ENCODE results near the gene SEC22A.

Gene SEC22A

DNA sequence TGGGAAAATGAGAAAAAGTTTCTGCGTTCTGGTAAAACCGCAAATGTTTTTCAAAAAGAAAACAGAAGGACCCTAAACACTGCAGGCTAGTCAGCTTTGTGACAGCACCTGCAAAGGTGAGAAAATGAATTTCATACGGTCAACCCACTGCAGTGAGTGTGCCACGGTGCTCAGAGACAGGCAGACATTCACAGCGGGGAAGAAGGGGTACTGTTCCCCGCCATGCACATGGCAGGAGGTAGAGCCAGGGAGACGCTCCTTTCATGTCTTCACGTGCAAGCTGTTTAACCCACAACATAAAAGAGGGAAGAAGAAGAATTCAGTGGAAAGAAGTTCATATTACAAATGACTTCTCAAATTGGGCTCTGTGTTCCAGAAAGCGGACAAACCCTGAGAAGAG lies 109.5 kb downstream of the SEC22A start:
- DNase-seq, result no peak

GRCh38 chr3:123312331-123313265 lies 110.9 kb downstream of the SEC22A start:
- no peak for DNase-seq

- no peak for DNase-seq
These were observed 112.1 kb downstream of the SEC22A start for GRCh38 chr3:123313889-123314288.

DNA sequence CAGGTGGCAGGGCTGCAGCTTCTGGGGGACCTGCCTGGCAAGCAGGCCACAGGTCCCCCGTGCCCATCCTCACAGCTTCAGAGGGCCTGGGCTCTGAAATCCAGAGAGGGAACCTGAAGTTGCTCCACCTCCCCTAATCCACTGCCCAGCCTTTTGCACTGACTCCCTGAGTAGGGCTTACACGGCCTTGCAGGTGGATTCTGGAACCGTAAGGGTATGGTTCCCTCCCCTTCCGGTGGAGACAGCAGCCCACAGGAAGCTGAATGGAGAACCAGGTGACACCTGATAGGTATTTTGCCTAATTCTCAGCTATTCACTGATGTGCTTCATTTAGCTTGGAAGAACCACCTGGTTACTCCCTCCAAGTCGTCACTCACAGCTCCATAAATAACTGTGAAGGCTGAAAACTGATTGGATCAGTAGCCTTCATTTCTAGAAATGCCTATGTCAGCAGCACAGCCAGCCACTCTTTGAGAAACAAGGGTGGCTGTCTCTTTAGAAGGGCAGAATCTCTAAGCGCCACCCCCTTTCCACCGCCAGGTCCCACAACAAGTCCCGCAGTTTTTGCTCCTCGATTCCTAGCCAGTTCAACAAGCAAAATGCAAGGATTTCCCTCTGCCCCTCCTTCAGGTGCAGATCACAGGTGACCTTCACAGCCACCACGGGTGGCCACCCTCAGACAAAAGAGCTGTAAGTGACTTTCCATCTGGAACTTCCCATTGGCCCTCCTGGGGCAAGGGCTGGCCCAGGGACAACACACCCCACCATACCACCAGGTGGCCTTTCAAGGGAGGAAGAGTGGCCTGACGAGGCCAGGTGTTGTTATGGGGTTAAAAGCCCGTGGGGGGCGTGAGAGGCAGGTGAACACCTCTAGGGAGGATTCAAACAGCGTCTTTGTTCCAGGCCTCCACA lies 112.9 kb downstream of the SEC22A start:
- DNase-seq, result no peak

DNA sequence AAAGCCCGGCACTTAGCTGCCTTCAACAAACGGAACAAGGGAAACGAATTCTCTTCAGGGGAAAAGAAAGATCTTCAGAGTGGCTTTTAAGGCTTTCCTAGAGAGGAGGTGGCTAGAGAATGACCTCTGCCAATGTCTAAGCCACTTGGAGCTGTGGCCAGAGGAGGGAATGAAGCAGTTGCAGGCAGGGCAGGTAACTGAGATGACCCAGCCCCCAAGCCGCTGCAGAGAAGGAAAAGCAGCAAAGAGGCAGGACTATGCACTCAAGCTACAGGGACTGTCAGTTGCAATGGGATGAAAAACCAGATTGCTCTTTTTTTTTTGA lies 113.5 kb downstream of the SEC22A start:
- no peak for DNase-seq

GRCh38 chr3:123317716-123318115 lies 116.0 kb downstream of the SEC22A start:
- no peak for DNase-seq

- no peak for DNase-seq
These were observed 116.6 kb downstream of the SEC22A start for GRCh38 chr3:123318374-123318773.

DNA sequence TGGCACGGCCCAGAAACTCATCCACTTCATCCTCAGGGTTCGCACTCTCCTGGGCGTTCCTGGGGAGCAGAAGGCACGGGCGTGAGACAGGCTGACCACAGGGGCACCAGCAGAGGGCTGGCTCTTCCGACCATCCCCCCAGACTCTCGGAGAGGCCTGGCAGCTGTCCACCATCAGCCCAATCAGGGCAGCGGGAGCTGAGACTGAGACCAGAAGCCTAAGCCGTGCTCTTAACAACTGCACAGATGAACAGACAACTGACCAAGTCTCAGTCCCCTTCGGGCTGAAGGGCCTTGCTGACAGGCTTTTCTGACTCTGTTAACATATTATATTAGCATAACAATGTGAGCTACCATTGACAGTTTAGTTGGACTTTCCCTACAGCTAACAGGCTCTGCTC lies 118.0 kb downstream of the SEC22A start:
- DNase-seq, result no peak

GRCh38 chr3:123320221-123320620 lies 118.5 kb downstream of the SEC22A start:
- no peak for DNase-seq

- DNase-seq, result no peak
These were observed 120.1 kb downstream of the SEC22A start for GRCh38 chr3:123321806-123322205.

GRCh38 chr3:123322866-123323265 lies 121.1 kb downstream of the SEC22A start:
- no peak for DNase-seq

Measured in SIG-M5 (cell line).